Upper lobe of left lung (tissue), 6 donors: Measurements from ENCODE around the gene PELI3. TPM values are rescaled to one million over a fixed set of nuclear protein-coding genes. Genes with fewer than 3 reads are reported as not detected.

Source experiments
- ATAC-seq, 2 donors: fragments of 200-7000 bp; cut with Tn5 transposase; one replicate each; pipeline ENCODE4 v1.9.1; 2022; ENCODE audit warnings: mild to moderate bottlenecking in 2 of 2, moderate library complexity in 2 of 2; ENCODE audit not compliant: low FRiP score in 2 of 2
- DNase-seq, 2 donors: peaks; one replicate each; pipeline ENCODE4 v3.0.0-alpha.2; 2019 to 2020
- H3K27ac ChIP-seq, 4 donors: fragments of 200-600 bp; sonication (generic); one replicate each; pipeline ENCODE4 v1.5.1; 2016 to 2019
- H3K27me3 ChIP-seq, 4 donors: fragments of 200-600 bp; sonication (generic); one replicate each; pipeline ENCODE4 v1.5.1; 2017 to 2019
- H3K36me3 ChIP-seq, 4 donors: fragments of 200-600 bp; sonication (generic); one replicate each; pipeline ENCODE4 v1.5.1; 2016 to 2019
- H3K4me1 ChIP-seq, 4 donors: fragments of 200-600 bp; sonication (generic); one replicate each; pipeline ENCODE4 v1.5.1; 2018 to 2019
- H3K4me3 ChIP-seq, 4 donors: fragments of 200-600 bp; sonication (generic); one replicate each; pipeline ENCODE4 v1.5.1; 2017 to 2019; ENCODE audit warnings: mild to moderate bottlenecking in 2 of 4, moderate library complexity in 1 of 4
- H3K9me3 ChIP-seq, 4 donors: fragments of 200-600 bp; sonication (generic); one replicate each; pipeline ENCODE4 v1.5.1; 2018 to 2019
- CTCF ChIP-seq, 6 experiments: fragments of 450-650 bp in 4 of 6; fragments of 200-600 bp in 2 of 6; sonication (generic) in 2 of 6; IDR thresholded peaks; one replicate each; pipeline ENCODE4 v1.5.1; 2016 to 2019; ENCODE audit warnings: antibody characterized with exemption in 6 of 6
- EP300 ChIP-seq, 4 donors: sonication (generic); formaldehyde crosslinking; IDR thresholded peaks; one replicate each; pipeline ENCODE4 v1.5.1; 2017; ENCODE audit warnings: antibody characterized with exemption in 4 of 4, control low read depth in 2 of 4
- POLR2A ChIP-seq, 4 donors: fragments of 450-650 bp; IDR thresholded peaks; one replicate each; pipeline ENCODE4 v1.5.1; 2016 to 2017; ENCODE audit warnings: antibody characterized with exemption in 4 of 4, mild to moderate bottlenecking in 2 of 4
- POLR2AphosphoS5 ChIP-seq, 2 donors: sonication (generic); formaldehyde crosslinking; IDR thresholded peaks; one replicate each; pipeline ENCODE4 v1.5.1; 2017; ENCODE audit warnings: antibody characterized with exemption in 2 of 2
- WGBS, 2 donors: methylation state at CpG; one replicate each; pipeline ENCODE4 v1.1.5; 2017 to 2018; 5-methylcytosine and 5-hydroxymethylcytosine counted together
- total RNA-seq, 6 donors: library from RNA; depleted of rRNA in 4 of 6; stranded (reverse); fragments of >200 nt in 4 of 6; gene quantifications; one replicate each; pipeline versions ENCODE4 v1.1.0 to v1.2.1, GENCODE V29; 2016 to 2021
- donor health status: DM: no; HTN: no; CAD: no; lungs with moderate emphysema.
- donor health status: DM: no; HTN: yes; CAD: no; lungs with severe emphysema.

Gene PELI3
- total RNA-seq, 6 donors from 2014 or later, result 14.9 to 19.6 (median 16.9) TPM

GRCh38 chr11:66473608-66474515 is 7.2 kb downstream of the PELI3 start:
- no peaks in the 10 kb centered on the region for H3K9me3 ChIP-seq
- ATAC-seq, result no peak
- WGBS, 2 donors, result 87 to 93% methylated on average over 8 to 11 of the region's 20 CpGs
- H3K27ac ChIP-seq, result no peak overlapping the region
- TF ChIP-seq CTCF (IDR thresholded peaks at IDR 0.05), result no peak
- no peak for TF ChIP-seq POLR2AphosphoS5 (IDR thresholded peaks at IDR 0.05)
- no peak for TF ChIP-seq EP300 (IDR thresholded peaks at IDR 0.05)
- H3K4me1 ChIP-seq, result peaks cover under 1 to 4% (median 1%) of the 10 kb centered on the region in 4 donors
- peak in 1 of 2 donors; percentile 70 for DNase-seq
- no peak overlapping the region for H3K4me3 ChIP-seq
- peaks cover 0 to 46% (median 24%) of the 10 kb centered on the region in 4 donors for H3K36me3 ChIP-seq
- H3K27me3 ChIP-seq, result no peaks in the 10 kb centered on the region

- no peak overlapping the region for H3K4me3 ChIP-seq
- DNase-seq (peak in 1 of 2 donors; percentile 83), ATAC-seq (no peak)
- H3K36me3 ChIP-seq, result peaks cover 0 to 46% (median 24%) of the 10 kb centered on the region in 4 donors
- H3K27me3 ChIP-seq, result no peaks in the 10 kb centered on the region
- TF ChIP-seq CTCF (IDR thresholded peaks at IDR 0.05) (no peak), POLR2A (IDR thresholded peaks at IDR 0.05) (no peak), EP300 (IDR thresholded peaks at IDR 0.05) (no peak), POLR2AphosphoS5 (IDR thresholded peaks at IDR 0.05) (no peak)
- no peak overlapping the region for H3K27ac ChIP-seq
- 94% methylated on average over 14 to 34 of the region's 44 CpGs for WGBS, 2 donors
- H3K9me3 ChIP-seq, result no peaks in the 10 kb centered on the region
- H3K4me1 ChIP-seq, result peaks cover 5 to 15% (median 10%) of the 10 kb centered on the region in 4 donors
Observed at GRCh38 chr11:66475349-66476172, 8.9 kb downstream of the PELI3 start.

- 77 to 84% methylated on average over 7 to 9 of the region's 10 CpGs for WGBS, 2 donors
- peaks cover 0 to 43% (median 24%) of the 10 kb centered on the region in 4 donors for H3K36me3 ChIP-seq
- H3K27ac ChIP-seq, result no peak overlapping the region
- H3K9me3 ChIP-seq, result no peaks in the 10 kb centered on the region
- H3K4me1 ChIP-seq, result peaks cover 12 to 22% (median 17%) of the 10 kb centered on the region in 4 donors
- H3K4me3 ChIP-seq, result no peak overlapping the region
- ATAC-seq (no peak), DNase-seq (peak in 1 of 2 donors; percentile 51)
- no peak for TF ChIP-seq POLR2AphosphoS5 (IDR thresholded peaks at IDR 0.05)
- TF ChIP-seq EP300 (IDR thresholded peaks at IDR 0.05), result no peak
- no peak for TF ChIP-seq POLR2A (IDR thresholded peaks at IDR 0.05)
- TF ChIP-seq CTCF (IDR thresholded peaks at IDR 0.05), result no peak
- no peaks in the 10 kb centered on the region for H3K27me3 ChIP-seq
Observed at GRCh38 chr11:66476173-66476840, 9.6 kb downstream of the PELI3 start.

GRCh38 chr11:66476841-66477251 is 10.1 kb downstream of the PELI3 start:
- 77 to 78% methylated on average over 9 of the region's 9 CpGs for WGBS, 2 donors
- no peak for ATAC-seq
- TF ChIP-seq POLR2A (IDR thresholded peaks at IDR 0.05), result no peak
- TF ChIP-seq CTCF (IDR thresholded peaks at IDR 0.05), result no peak
- no peak for TF ChIP-seq EP300 (IDR thresholded peaks at IDR 0.05)
- TF ChIP-seq POLR2AphosphoS5 (IDR thresholded peaks at IDR 0.05), result no peak
- H3K27ac ChIP-seq, result no peak overlapping the region
- no peak overlapping the region for H3K4me3 ChIP-seq
- H3K27me3 ChIP-seq, result no peaks in the 10 kb centered on the region
- no peak for DNase-seq
- H3K36me3 ChIP-seq, result peaks cover 0 to 40% (median 24%) of the 10 kb centered on the region in 4 donors
- no peaks in the 10 kb centered on the region for H3K9me3 ChIP-seq
- peaks cover 12 to 23% (median 17%) of the 10 kb centered on the region in 4 donors for H3K4me1 ChIP-seq
